GM21619 (cell line): ENCODE measurements around the gene COL4A4.

Source experiments
- ATAC-seq: cut with Tn5 transposase; IDR thresholded peaks from one replicate; pipeline ENCODE4 v1.9.1; 2021; ENCODE audit not compliant: unreplicated experiment

Gene COL4A4

DNA sequence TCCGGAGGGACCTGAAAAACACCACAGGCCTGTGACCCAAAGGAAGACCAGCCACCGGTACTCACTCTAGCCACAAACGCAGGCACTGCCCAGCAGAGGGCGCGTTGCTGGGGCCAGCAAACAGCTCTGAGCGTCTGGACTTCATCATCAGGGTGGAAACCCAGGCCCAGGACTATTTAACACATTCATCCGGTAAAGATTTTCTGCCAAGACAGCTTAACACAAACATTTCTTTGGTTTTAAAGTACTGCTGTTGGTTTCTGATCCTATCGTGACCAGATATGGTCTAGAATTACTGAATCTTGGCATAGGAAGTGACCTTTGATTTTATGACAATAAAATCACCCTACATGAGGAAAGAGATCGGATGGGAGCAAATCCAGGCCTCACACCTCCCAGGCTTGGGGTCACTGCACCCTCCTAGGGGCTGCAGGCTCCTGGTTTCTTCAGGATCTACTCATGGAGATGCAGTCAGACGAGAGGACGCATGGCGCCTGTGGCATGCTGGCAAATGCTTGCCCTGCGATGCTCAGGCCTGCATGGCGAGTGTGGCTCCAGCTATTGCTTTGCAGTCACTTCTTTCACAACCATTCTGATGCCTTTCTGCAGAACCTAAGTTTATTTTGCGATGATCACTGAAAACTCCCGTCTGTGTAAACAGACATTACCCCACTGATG, 130.4 kb downstream of the COL4A4 start:
- ATAC-seq, result peak; percentile 82

DNA sequence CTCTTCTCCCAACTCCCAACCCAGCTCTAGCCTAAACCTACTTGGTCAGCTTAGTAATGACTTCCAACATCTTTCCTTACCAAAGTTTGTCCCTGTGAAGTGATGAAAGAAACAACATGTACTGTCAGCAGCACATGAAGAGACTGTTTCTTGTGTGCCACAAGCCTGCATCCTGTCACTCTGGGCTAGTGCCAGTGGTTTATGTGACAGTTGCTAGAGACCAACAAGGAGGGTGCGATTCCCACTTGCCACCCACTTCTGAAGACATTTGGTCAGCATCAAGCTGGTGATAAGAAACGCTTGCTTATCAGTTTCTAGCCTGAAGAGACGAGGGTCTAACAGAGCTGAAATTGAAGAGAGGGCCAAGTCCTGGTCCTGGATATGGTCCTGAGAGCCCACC, 132.6 kb downstream of the COL4A4 start:
- no peak for ATAC-seq

DNA sequence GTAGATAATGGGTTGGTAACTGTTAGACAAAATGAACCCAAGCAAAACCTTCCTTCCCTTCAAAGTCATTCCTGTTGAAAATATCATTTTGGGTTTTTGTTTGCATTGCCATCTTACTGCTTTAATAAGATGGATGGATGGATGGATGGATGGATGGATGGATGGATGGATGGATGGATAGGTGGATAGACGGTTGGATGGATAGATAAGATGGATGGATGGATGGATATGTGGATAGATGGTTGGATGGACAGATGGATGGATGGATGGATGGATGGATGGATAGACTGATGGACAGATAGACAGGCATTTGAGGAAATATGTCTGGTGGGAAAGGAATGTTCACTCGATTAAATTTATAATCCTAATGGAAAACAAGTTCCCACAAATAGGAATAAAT, 133.2 kb downstream of the COL4A4 start:
- no peak for ATAC-seq

DNA sequence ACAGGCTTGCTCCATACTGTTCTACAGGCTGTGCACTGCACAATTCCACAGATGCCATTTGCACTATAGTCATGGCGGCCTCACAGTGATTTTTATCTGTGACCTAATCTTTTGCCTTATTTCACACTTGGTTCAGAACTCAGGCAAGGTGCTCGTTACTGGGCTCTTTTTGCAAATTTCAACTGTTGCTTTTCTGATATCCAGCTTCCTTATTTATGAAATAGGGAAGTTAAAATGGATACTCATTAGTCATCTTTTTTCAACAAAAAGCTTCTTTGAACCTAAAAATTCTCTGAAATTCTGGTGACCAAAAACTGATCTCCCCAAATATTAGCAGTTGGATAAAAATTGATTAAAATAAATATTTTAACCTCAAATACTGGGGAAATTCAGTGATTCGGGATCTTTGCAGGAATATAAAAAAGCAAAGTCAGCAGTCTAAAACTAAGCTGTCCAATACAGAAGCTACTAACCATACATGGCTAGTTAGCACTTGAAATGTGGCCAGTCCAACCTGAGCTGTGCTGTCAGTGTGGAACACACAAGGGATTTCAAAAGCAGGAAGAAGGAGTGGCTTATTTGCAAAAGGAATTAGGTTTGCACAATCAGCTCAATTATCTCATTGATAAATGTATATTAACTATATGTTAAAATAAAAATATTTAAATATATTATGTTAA, 134.4 kb downstream of the COL4A4 start:
- no peak for ATAC-seq

DNA sequence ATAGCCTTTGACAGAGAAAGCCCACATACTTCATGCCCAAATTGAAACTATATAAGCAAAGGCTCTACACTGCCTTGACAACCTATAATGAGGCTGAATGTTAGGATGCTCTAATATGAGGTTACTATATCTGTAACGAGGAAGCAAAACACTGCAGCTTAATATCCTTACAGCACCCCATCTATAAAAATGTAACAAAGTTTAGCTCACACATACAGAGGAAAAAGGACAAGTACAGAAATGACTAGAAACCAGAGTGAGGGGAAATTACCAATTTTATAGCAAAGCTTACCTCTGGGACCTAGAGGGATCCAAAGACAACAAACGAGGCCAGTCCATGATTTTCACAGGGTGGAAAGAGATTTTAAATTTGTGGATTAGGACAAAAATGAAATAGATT, 138.5 kb downstream of the COL4A4 start:
- peak; percentile 81 for ATAC-seq

DNA sequence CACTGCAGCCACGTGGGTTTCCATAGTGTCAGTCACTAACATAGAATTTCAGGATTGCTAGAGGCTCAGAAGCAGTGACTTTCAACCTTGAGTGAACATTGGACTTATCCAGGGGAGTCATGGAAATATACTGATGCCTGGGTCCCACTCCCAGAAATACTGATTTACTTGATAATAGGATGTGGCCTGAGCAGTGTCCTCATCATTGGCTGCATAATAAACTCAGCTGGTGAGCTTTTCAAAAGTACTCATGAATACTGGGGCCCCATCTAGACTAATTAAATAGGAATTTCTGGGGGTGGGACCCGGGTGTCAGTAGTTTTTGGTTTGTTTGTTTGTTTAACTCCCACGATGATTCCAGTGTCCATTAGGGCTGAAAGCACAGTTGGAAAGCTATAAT, 141.4 kb downstream of the COL4A4 start:
- ATAC-seq, result no peak

DNA sequence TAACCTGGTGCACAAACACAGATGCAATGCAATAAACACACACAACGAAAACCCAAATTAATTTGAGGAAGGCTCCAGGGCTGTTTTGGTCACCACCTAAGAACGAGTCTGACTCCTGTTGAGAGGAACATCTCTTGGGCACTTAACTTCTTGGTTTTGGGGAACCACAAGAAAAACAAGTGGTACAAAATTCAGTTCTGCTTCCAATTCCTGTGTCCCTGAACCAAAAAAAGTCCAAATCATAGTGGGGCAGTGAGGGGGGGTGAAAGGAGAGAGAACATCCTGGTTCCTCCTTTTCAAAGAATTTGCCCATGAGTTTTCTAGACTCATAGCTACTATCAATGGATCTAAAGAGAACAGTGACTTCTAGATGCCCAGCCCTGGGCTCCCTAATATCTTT, 143.6 kb downstream of the COL4A4 start:
- no peak for ATAC-seq

DNA sequence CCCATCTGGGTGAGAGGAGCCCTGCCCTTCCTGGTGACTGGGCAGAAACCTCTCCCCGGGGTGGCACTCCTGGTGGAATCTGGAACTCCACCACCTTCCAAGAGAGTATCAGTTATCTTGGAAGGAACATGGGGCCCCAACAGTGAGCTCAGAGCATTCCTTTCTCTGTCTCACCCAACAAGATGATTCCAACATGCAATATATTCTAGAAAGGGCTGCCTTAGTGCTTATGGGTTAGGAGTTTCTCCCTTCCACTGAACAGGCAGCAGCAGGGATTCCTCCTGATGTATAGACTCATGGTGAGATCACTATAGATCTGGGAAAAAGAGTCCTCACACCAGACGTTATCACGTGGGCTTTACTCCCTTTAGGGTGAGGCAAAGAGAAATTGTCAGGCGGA, 147.1 kb downstream of the COL4A4 start:
- no peak for ATAC-seq

DNA sequence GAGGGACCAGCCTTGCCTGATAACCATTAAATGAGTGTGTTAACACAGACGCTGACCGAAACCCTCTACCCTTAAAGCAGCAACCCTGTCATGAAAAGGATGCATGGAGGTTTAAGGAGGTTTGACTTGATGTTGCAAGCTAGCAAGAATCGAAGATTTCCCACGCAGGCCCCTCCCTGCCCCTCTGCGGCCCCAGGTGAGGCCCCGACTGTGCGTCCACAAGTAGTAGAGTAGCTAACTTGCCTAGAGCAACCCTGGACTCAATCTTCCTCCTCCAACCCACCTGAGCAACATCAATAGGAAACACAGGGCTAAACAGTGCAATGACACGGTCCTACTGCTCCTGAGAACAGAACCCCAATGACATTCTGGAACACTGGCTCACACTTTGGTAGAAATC, 150.1 kb downstream of the COL4A4 start:
- no peak for ATAC-seq

DNA sequence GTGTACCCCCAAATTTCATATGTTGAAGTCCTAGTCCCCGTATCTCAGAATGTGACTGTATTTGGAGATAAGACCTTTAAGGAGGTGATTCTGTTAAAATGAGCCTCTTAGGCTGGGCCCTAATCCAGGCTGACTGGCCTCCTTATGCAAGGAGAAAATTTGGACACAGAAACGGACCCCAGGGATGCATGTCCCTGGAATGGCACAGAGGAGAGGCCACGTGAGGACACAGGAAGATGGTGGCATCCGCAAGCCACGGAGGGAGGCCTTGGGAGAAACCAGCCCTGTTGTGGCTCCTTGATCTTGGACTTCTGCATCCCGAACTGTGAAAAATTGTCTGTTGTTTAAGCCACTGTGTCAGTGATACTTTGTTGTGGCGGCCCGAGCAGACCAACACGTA, 150.7 kb downstream of the COL4A4 start:
- no peak for ATAC-seq

DNA sequence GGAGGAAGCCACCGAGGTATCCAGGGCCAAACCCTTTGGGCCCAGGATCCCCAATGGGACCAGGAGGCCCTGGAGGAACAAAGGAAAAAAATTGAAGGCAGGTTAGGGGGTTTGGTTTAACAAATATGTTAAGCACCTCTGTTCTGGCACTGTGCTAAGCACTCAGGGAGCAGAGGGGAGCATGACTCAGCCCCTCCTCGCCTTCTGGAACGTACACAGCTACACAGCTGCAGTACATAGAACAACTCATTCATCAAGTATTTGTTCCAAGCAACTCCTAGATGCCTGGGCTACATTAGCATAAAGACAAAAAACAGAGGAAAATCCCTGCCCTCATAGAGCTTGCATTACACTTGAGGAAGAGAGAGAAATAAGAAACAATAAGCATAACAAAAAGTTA, 153.6 kb downstream of the COL4A4 start:
- ATAC-seq, result no peak

DNA sequence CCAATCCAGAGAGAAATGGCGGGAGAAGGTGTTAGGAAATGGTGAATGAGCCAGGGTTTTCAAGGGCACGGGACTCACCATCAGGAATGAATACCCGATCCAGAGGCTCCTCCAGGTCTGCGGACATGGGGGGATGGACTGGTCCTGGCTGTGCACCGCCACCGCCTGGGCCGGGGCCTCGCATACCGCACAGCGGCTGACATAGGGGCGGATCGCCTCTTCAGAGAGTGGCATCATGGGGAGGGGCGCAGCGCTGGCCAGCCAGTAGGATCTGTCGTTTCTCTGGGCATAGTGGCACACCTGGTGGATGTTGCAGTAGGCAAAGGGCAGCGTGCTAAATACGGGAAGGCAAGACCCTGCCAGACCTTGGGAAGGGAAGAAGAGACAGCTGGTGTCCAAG, 156.1 kb downstream of the COL4A4 start:
- ATAC-seq, result no peak

DNA sequence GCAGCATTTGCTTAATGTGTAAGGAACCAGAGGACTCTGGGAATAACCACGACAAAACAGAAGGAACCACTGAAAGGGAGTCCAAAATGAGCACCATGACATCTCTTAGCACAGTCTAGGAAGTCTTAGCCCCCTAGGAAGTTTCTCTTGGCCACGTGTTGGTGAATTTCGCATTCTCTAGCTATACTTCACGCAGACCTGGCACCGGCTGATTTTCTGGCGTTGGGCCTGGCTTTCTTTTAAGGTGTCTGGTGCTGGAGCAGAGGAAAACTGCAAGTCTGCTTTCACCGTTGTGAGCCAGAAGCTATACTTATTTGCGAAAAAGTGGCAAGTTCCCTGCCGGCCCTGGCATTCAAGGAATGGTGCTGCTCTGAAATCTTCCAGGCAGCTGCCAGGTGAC, 156.9 kb downstream of the COL4A4 start:
- no peak for ATAC-seq

DNA sequence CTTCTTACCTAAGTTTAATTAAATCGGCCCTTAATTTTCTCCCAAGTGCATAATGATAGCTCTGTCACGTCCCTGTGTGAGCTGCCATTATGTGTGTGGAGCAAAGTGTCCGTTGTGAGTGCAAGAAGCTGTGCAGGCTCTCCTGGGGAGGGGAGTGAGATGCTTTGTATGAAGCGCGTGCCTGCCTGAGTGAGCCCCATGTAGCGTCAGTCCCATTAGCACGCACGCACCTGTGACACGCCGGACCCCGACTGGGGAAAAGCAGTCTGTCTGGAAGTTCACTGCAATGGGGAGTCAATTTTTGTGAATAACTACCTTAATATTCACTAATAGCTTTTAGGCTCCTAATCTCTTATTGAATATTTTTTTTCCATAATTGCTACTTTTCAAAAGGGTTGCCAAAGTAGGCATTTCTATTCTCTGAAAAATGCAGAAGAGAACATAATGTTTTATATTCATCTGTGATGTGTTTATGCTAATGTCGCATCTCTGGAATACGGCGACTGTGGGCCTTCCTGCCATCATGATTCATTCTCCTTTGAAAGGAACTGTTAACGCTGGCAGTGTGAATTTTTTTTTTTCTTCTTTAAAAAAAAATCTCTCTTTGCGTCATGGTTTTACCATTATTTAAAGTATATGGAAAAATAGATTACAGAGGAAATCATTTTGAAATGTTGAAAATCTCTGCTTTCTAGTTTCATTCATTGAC, 157.7 kb downstream of the COL4A4 start:
- no peak for ATAC-seq

DNA sequence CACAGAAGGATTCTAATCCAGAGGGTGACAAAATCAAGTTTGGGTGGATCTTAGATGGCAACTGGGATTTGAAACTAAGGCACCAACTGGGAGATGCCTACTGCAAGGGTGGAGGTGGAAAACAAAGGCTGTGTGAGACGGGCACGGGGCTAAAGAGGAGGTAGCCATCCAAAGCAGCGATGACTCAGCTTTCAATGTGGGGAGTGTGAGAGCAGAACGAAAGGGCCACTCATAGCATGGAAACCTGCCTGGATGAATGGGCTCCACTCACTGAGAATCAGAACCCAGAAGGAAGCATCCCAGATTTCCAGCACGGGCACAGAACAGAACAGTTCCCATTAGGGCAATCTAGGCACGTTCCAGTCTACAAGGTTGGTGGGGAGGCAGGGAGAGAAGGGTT, 159.5 kb downstream of the COL4A4 start:
- no peak for ATAC-seq

DNA sequence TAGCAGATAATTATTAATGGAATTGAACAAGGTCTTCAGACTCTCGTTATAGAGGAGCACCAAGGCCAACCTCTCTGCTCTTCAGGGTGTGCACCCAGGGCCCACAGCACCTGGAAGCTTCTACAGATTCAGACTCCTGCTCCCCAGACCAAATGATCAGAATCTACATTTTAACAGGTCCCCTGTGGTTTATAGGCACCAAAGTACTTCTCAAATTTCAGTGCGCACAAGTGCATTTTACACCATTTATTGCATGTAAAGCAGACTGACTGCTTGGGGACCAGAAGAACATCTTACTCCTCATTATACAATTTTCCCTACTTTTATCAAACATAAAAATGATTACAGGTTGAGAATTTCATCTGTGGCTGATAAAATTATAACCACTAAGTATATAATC, 163.9 kb downstream of the COL4A4 start:
- no peak for ATAC-seq

DNA sequence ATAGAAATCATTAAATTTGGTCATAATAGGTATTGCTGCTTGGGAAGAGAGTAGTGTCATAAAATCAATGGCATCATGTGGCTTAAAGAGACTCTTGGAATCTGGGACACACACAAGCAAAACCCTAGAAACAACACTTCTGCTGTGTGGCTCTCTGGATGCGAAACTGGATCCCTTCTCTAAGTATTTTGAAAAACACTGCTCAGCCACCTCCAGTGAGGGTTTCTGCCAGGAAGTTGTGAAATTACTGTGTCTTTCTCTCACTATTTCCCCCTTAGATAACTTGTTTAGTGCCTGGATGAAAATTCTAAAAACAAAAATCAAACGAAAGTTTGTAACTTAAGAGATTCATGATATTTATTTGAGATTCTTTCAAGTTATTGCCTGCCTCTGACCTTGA, 164.3 kb downstream of the COL4A4 start:
- ATAC-seq, result no peak

DNA sequence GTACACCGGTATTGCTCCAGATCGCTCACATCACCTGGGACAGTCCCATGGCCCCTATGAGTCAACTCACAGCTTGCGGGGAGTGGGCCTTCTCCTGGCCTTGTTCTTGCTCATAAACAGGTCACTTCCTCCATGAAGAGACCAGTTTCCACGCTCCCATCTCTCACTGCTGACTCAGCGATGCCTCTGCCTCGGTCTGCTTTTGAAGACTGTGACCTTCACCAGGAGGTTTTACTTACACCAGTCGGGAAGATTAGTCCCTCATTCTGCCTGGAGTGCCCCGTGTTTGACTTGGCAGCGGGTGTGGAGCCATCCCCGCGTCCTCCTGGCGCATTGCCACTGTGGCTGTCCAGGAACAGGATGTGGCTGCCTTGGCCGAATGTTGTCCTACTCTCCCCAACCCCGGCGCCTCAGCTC, 168.4 kb downstream of the COL4A4 start:
- ATAC-seq, result peak; percentile 52

DNA sequence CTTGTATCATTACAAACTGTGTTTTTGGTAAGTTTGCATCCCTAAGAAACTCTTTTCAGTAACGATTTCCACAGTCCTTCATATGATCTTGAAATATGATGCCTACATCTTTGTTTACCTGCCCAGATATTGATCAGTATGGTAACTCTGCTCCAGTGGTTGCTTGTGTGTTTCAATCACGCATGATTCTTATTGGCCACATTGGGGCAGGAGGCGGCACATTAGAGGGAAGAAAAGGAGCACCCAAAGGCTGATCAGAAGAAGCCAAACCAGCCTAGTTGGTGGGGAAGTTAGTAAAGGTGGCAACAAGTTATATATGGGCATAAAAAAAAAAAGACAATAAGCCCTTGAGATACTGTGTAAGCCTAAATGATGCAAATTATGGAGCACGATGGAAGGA, 169.2 kb downstream of the COL4A4 start:
- no peak for ATAC-seq

DNA sequence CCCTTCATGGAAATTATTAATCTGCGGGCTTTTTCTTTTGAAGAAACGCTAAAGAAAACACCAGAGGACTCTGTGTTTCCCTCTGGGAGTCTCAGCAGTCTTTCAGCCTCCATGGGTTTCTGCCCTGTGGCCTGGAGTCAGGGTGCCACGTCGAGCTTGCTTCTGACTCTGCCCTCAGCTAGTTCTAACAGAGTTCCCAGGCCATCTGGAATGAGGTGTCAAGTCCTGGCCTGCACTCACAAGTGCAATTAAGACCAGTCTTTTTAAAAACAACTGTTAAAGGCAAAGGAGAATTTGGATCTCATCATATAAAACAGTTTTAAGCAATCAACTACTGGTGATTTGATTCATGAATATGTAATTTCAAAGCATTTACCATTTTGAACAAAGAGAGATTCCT, 170.8 kb downstream of the COL4A4 start:
- no peak for ATAC-seq

DNA sequence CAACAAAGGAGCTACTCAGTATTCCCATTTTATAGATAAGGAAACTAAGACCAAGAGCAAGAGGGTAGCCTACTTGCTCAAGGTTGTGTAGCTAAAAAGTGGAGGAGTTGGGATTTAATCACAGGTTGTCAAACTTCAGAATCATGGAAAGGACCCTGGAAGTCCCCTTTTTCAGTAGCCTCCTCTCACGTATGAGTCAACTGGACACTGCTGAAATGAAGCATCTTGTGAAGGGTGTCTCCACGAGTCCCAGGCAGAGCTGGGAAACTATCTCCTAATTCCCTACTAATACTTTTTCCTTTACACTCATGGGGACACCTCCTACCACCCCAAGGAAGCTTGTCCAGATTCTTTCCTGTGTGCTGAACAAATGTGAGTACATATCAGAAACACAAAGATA, 172.3 kb downstream of the COL4A4 start:
- ATAC-seq, result no peak

DNA sequence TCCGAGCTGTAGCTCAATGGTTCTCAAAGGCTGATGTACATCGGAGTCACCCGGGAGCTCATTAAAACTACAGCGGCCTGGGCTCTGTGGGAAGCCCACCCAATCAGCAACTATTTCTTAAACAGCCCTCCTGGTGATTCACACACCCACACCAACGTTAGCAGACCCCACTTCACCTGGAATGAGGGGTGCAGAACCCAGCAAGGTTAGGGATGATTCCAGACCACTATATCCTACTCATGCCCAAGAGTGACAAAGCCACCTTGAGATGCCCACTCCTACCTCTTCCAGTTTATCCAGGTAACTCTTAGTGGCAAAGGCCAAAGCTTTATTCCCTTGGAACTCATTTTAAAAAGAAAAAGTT, 178.4 kb downstream of the COL4A4 start:
- ATAC-seq, result no peak
